ENCODE results near the gene ZNF385C.

- TF ChIP-seq POLR2A (IDR thresholded peaks at IDR 0.05; ENCODE audit: borderline replicate concordance, extremely low read depth, insufficient read depth, insufficient read length) (no peak), EZH2phosphoT487 (IDR thresholded peaks at IDR 0.05; ENCODE audit: borderline replicate concordance) (no peak)
Observed at GRCh38 chr17:42094375-42095069, 3.8 kb downstream of the ZNF385C start.
